ENCODE measurements around the gene CWH43. TPM values are rescaled to one million over a fixed set of nuclear protein-coding genes. Genes with fewer than 3 reads are reported as not detected.

The CWH43 gene
- total RNA-seq, 1 donor from 2014 or later: 2.3 TPM

GRCh38 chr4:48962636-48963035 is 23.4 kb upstream of the CWH43 start:
- no peak overlapping the region for H3K27ac ChIP-seq

GRCh38 chr4:48963042-48963679 is 22.9 kb upstream of the CWH43 start:
- intact Hi-C loops (cut with DNase I): no loop called here
- peak; percentile 92 for TF ChIP-seq CTCF (IDR thresholded peaks at IDR 0.05)
- Histone ChIP-seq H3K27me3 (ENCODE audit: low read depth) (no peaks in the 10 kb centered on the region), H3K9me3 (no peaks in the 10 kb centered on the region), H3K4me3 (no peak overlapping the region), H3K36me3 (no peaks in the 10 kb centered on the region), H3K4me1 (no peaks in the 10 kb centered on the region), H3K27ac (no peak overlapping the region)
- ATAC-seq (peak; percentile 86 to 92), DNase-seq (peak; percentile 63)

More at GRCh38 chr4:48962636-48963035, 23.4 kb upstream of the CWH43 start:
- DNase-seq (no peak), ATAC-seq (no peak)
- Histone ChIP-seq H3K36me3 (no peaks in the 10 kb centered on the region), H3K9me3 (no peaks in the 10 kb centered on the region), H3K4me3 (no peak overlapping the region), H3K27me3 (ENCODE audit: low read depth) (no peaks in the 10 kb centered on the region), H3K4me1 (no peaks in the 10 kb centered on the region)
- intact Hi-C loops (cut with DNase I): no loop called here
- TF ChIP-seq CTCF (IDR thresholded peaks at IDR 0.05): no peak

- intact Hi-C loops (cut with DNase I): no loop called here
- H3K4me1 ChIP-seq: no peaks in the 10 kb centered on the region
- H3K27me3 ChIP-seq (ENCODE audit: low read depth): no peaks in the 10 kb centered on the region
- H3K4me3 ChIP-seq: no peak overlapping the region
- H3K9me3 ChIP-seq: no peaks in the 10 kb centered on the region
- no peak for TF ChIP-seq CTCF (IDR thresholded peaks at IDR 0.05)
- no peak overlapping the region for H3K27ac ChIP-seq
- DNase-seq (no peak), ATAC-seq (no peak)
- no peaks in the 10 kb centered on the region for H3K36me3 ChIP-seq
Measured at GRCh38 chr4:48967101-48967500, 19.0 kb upstream of the CWH43 start.

- Histone ChIP-seq H3K4me3 (no peak overlapping the region), H3K27ac (no peak overlapping the region), H3K27me3 (ENCODE audit: low read depth) (no peaks in the 10 kb centered on the region), H3K9me3 (no peaks in the 10 kb centered on the region), H3K36me3 (no peaks in the 10 kb centered on the region), H3K4me1 (no peaks in the 10 kb centered on the region)
- ATAC-seq: no peak
- TF ChIP-seq CTCF (IDR thresholded peaks at IDR 0.05): no peak
- intact Hi-C loops (cut with DNase I): no loop called here
- DNase-seq: no peak
Measured at GRCh38 chr4:48967631-48968030, 18.4 kb upstream of the CWH43 start.

- Histone ChIP-seq H3K4me3 (no peak overlapping the region), H3K36me3 (no peaks in the 10 kb centered on the region), H3K4me1 (no peaks in the 10 kb centered on the region), H3K27ac (no peak overlapping the region), H3K27me3 (ENCODE audit: low read depth) (no peaks in the 10 kb centered on the region), H3K9me3 (no peaks in the 10 kb centered on the region)
- TF ChIP-seq CTCF (IDR thresholded peaks at IDR 0.05): no peak
- ATAC-seq (no peak), DNase-seq (no peak)
- intact Hi-C loops (cut with DNase I): no loop called here
Measured at GRCh38 chr4:48968814-48969213, 17.3 kb upstream of the CWH43 start.
